Activated naive CD4-positive, alpha-beta T cell (primary cell): ENCODE results near the gene CCDC60.

Experiments
- DNase-seq, 4 experiments: peaks; one replicate each; lab custom pipeline; 2025; lab: John Stamatoyannopoulos, UW

The CCDC60 gene

DNA sequence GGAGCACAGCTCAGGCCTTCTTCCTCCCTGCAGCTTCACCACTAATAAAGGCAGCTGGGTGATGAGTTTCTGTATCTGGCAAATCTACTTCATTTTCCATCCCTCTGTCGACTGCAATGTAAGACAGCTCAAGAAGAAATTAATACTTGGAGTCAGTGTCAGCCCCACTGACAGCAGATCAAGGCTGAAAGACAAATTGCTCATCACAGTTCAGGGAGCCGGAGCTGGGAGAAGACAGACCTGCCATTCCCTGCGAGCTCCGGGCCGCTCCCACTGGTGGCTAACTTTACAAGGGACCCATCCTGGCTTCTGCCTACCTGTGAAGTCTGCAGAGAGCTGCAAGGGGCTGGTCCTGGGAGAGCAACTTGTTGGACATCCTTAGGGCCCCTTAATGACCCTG is 49.8 kb downstream of the CCDC60 start:
- DNase-seq, result no peak

DNA sequence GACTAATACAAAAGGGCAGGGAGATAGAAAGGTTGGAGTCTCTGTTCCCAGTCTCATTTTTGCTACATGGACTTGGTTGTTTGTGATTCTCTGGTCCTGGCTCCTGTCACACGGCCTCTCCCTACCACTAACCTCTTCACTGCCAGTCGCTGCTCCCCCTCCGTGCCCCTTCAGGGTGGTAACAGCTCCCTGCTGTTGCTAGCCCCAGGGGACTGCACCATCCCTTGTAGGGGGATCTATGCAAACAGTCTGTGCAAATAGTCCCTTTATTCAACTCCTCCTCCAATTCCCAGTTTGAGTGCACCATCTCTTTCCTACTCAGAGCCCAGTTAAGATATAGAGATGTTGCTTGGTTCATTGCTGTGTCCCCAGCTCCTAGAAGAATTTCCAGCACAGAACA is 51.1 kb downstream of the CCDC60 start:
- DNase-seq, result no peak

DNA sequence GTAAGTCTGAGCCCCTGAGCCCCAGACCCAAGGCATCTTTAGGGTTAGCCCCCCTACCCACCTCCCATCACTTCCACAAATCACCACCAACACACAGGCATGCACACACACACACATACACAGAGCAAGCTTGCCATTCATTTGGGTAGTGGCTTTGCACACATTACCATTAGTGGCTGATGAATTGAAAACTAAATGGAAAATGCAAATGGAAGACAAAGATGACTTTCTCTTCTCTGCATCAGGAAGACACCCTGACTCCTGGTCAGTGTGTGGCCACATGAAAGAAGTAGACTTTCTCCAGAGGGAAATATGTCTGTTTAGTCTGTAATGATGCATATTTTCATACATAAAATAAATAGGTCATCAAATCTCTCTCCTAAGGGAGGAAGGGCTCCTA is 55.2 kb downstream of the CCDC60 start:
- no peak for DNase-seq

DNA sequence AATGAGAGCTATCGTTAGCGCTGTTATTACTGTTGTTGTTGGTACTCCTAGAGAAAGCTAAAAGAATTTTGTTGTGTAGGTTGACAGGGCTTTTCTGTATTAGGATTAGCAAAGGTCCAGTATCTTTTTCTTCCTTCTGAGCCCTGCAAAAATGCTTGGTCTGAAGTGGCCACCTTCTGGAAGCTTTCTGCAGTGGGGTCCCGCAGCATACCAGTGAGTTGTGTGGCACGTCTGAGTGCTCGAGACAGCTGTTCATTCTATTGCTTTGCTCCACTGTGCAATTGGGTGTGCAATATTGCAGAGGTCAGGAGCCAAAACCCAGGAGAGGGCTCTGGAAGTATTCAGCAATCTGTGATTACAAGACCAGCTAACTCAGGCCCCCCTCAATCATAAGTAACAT is 57.1 kb downstream of the CCDC60 start:
- no peak for DNase-seq

DNA sequence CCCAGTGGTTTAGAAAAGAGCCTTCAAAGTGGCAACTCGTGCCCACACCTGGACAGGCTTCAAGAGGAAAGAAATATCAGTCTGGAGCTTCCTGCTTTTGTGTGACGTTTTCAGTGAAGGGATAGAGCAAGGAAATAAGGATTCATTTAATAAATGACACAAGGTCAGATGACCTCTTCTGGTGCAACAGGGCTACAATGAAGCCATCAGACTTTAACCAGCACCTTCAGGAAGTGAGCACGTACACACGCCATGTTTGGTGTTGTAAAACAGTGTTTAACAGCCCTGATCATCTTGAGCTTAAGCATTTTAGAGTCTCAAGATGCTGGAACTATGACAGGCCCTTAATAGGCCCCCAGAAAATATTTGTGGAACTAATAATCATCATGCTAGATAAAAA is 59.1 kb downstream of the CCDC60 start:
- DNase-seq, result no peak

DNA sequence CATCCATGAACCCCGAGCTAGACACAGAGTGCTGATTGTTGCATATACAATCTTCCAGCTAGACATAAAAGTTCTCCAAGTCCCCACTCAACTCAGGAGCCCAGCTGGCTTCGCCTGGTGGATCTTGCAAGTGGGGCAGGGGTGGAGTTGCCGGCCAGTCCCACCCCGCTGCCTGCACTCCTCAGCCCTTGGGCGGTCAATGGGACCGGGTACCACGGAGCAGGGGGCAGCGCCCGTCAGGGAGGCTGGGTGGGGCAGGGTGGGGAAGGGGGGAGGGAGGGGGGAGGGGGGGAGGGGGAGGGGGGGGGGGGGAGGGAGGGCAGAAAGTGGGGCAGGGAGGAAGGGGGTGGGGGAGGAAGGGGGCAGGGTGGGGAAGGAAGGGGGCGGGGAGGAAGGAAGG is 63.0 kb downstream of the CCDC60 start:
- no peak for DNase-seq

DNA sequence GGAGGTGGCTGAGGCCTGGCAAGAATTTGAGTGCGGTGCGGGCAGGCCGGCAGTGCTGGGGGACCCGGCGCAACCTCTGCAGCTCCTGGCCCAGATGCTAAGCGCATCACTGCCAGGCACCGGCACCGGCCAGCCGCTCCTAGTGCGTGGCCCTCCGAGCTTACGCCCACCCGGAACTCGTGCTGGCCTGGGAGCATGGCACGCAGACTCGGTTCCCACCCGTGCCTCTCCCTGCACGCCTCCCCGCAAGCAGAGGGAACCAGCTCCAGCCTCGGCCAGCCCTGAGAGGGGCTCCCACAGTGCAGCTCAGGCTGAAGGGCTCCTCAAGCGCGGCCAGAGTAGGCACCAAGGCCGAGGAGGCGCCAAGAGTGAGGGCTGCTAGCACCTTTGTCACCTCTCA is 63.7 kb downstream of the CCDC60 start:
- no peak for DNase-seq

DNA sequence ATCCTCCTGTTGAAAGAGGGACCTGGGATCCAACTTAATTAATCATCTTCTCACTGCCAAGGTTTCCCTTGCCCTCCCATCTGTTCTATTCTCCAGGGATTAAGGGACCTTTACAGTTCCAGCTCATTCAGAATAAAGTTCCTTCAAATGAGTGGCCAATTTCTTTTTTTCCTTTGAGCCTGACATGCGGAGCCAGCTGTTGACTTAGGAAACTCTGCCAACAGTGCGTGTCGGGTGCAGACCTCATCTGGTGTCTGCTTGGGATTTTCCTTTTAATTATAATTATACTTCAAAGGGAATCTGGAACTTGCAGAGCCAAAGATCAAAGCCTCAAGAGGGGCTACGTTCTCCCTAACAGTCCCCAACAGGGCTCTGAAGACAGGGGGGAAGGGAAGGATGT is 64.8 kb downstream of the CCDC60 start:
- no peak for DNase-seq

DNA sequence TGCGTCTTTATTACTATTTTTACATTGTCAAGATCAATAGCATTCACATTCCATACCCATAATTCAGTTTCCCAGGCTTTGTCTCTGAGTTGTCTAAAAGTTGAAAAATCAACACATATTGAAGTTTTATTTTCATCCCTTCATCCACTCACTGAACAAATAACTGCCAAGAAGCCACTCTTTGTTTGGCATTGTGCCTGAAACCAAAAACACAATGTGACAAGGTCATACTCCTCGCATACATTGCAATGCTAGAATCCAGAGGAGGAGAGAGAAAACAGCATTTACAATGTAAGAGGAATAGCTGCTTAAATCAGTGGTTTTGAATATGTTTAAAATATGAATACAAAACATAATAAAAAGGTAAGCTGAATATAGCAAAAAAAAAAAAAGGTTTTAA is 71.8 kb downstream of the CCDC60 start:
- DNase-seq, result no peak

DNA sequence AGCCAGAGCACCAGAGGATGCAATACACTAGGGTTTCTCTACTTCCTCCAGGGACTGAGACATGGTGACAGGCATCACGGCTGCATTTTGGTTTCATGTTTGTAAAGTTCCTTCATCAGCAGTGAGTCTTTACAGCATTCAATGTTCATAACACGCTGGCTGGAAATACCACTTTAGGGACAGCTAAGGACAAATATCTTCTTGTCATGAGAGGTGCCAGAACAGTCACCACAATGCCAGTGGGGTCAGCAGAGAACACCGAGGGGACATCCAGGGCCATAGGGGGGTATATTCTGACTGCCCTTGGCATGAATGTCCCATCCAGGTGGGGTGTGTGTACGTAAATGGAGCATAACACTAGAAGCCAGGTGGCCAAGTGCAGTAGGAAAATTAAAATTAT is 72.3 kb downstream of the CCDC60 start:
- DNase-seq, result no peak

DNA sequence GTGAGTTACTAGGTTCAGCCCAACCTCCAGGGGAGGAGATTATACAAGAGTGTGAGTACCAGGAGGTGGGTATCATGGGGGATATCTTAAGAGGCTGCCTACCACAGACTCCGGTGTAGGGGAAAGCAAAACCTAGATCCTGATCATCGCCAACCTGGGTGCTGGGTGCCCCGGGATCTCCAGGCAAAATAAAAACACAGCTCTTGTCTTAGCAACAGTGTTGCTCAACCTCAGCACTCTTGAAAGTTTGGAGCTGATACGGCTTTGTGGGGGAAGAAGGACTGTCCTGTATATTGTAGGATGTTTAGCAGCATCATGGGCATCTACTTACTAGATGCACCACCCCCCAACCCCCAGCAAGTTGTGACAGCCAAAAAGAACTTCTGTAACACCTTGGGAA is 74.5 kb downstream of the CCDC60 start:
- DNase-seq, result no peak

DNA sequence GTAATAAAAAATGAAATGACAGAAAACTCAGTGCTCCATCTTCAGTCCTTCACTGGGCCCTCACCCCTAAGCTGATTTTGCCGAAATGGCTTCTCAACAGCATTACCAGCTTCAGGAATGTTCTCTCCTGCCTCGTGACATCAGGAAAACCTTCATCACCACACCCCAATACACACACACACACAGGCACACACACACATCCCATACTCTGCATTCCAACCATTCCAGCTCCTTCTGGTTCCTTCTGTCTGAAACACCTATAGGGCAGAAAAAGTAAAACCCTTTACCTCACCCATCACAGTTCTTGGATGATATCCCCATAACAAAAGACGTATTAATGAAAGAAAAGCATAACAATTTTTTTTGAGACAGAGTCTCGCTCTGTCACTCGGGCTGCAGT is 75.9 kb downstream of the CCDC60 start:
- DNase-seq, result no peak

DNA sequence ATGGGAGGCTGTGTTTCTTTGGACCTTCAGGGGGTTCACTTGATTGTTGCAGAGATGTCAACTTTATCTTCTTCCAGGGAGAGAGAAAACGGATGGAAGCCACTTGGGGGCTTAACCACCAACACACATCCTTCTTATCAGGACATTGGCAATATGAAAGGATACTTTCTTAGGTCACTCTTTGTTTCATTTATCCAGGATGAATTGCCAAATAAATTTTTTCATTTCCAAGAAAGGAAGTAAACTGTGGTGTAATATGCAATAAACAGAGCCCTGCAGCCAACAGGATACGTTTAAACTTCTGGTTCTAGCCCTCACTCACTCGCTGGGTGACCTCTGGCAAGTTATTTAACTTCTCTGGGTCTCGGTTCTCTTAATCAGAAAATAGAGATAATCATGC is 77.8 kb downstream of the CCDC60 start:
- DNase-seq, result no peak

DNA sequence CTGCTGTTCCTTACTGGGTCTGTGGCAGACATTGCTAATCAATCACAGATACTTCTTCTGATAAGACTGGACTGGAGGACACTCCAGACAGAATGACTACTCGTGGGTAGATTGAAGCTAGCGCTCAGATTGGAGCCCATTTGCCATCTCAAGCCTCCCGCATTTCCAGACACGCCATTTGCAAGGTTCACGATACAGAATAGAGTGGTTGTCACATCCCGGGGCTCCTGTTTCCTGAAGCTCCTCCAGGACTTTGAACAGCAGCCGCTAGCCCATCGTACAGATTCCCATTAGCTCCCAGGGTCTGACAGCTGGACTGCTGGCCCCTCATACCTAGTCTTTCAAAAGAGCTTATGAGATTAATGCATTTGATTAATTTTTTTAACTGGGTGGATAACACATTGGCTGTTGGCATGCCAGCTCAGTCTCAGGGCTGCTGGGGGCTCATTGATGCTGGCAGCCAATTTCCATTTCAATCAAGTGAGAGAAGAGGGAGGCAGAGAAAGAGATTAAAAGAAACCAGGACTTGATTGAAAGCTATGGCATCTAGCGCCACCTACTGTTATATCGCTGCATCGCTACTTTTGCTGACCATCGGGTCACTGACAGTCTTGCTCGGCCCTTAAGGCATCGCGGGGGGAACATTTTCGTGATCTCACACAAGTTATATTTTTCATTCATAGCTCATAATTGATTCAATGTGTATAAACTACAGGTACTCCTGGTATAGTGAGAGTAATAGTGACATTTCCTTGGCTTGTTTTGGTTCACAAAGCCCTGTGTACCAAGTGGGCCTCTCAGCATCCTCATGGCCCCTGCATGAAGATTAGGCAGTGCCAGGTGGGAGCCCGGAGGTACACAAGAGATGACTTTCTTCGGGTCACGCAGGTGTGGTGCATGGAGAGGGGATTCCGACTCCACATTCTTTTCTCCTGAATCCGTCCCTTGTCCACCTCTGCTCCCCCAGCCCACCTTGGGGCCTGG is 78.6 kb downstream of the CCDC60 start:
- DNase-seq, result no peak

DNA sequence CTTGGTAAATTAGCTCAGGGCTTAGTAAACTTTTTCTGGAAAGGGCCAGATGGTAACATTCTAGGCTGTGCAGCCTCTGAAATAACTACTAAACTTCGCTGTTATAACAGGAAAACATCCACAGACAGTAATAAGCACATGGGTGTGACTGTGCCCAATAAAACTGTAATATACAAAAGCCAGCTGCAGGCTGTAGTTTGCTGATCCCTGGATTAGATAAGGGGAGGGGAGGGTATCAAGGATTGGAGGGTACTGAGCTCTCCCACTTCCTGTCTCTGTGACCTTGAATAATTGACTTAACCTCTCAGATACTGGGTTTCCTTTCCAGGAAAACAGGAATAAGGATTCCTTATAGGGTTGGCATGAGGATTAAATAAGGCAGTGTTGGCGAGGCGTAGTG is 81.2 kb downstream of the CCDC60 start:
- DNase-seq, result no peak

DNA sequence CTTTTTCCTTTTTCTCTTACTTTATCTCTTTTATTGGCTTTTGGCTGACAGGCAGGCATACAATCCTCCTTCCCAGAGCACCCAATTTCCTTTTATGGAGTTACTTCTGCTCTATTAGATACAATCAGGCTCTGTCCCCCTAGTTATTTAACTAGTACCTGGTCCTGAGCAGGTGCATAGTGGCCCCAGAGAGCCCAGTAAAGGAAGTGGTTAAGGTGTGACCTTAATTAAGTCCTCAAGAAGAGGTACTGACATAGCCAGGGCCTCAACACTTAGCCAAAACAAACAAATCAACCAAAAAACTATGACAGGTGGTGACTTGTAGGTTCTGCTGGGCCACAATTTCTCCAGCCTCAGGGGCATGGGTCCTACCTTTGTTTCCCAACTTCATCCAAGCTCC is 82.9 kb downstream of the CCDC60 start:
- DNase-seq, result no peak

DNA sequence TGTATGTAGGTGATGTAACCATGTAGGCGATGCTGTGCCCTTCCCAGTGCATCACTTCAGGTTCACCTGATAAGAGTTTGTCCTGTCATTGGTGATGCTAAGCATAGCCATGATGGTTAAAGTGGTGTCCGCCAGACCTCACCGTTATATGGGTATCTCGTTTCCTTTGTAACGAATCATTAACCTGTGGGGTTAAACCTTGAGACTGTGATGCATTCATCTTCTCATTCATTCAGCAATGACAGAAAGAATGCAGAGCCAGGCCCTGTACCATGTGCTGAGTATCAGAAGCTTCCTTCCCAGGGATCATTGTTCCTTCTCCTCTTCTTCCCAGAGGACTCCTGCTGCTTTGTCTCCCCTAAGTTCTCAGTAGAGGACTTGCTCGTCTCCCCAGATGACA is 84.9 kb downstream of the CCDC60 start:
- no peak for DNase-seq

DNA sequence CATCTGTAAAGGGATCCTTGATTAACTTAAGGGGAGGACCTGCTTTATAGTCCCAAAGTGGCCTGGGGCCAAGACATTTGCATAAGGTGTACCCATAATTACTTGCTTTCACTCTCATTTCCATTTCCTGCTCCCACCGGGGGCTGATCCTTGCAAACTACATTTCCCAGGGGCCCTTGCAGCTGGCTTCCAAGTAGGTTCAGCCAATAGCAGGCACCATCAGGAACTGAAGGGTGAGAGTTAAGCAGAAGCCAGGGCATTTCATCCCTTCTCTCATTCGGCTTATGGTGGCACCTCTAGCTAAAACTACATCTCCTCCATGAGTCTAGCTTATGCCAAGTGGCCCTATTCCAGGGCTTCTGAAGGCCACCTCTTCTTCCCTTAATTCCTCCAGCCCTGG is 88.8 kb downstream of the CCDC60 start:
- DNase-seq, result no peak

DNA sequence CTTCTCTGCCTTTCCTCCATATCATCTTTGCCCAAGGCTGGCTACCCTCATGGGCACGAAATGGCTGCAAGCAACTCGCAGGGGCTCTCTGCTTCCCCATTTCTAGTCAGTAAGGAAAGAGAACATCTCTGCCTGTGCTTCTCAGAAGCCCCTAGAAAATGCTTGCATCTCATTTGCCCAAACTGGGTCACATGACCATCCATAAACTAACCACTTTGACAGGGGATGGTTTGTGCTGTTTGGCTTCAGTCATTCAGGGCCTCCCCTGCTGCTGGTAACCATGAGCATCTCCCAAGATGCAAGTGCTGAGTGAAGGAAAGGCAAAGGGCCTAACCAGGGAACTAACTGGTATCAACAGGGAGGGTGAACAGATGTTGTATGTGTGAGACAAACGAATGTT is 91.1 kb downstream of the CCDC60 start:
- DNase-seq, result no peak

DNA sequence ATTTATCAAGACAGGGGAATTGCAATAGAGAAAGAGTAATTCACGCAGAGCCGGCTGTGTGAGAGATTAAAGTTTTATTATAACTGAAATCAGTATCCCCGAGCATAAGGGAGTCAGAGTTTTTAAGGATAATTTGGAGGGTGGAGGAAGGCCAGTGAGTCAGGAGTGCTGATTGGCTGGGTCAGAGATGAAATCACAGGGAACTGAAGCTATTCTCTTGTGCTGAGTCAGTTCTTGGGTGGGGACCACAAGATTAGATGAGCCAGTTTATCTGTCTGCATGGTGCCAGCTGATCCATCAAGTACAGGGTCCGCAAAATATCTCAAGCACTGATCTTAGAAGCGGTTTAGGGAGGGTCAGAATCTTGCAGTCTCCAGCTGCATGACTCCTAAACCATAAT is 96.6 kb downstream of the CCDC60 start:
- no peak for DNase-seq

DNA sequence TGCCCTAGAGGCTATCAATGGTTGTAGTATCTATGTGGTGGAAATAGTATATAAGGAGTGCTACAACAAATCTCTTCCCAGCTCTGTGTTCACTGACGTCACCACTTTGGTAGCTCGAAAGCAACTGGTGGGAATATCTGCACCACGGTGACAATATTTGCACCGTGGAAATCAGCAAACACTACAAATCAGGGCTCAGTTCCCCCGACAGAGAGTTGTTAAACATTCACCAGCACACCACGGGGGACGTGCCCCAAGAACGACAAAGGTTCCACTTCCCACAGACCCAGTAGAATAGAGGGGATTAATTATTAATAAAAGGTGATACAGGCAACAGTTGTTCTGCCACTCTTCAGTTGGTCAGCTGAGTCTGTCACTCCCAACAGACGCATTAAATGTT is 98.4 kb downstream of the CCDC60 start:
- no peak for DNase-seq

DNA sequence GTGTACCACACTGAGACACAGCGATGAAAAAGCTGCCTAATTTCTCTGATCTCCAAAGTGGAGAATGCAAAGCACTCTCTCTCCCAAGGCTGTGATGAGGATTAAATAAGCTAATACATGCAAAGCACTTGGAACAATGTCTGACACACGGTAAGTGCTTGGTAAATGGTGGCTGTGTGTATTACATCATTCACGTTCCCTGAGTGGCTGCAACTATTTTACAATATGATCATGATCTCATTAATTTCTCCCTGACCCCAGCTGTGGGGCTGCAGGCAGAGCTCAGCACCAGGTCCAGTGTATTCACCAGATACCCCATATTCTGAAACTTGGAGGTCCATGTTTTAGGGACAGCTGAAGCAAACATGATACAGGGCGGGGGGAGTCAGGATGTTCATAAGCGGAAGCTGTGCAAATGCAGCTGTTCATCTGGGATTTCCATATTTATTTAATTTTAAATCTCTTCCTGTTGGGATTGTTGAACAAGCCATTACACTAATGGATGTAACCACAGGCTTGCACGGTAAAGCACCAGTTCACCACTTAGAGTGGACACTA is 106.4 kb downstream of the CCDC60 start:
- no peak for DNase-seq

DNA sequence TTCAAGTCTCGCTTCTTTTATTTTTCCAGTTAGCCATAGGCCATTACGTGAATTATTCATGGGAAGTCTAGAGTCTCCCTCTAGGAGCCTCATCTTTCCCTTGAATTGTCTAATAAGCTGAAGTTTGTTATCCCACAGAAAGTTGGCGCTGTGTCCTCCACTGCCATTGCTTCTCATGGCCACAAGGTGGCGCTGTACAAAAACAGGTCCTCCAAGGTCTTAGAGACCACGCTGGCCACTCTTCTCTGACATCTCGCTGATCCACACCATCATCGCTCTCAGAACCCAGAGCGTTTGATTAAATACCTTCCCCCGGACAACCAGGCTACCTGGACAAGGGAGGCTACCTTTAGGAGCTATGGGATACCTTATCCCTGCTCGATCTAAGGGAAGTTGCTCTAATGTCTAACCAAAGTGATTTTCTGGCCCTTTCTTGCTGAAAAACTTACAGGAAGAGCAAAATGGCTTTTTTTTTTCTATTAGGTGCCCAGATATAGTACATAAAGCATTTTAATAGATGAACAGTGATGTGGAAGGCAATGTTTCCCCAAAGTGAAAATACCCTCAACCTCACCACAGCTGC is 110.0 kb downstream of the CCDC60 start:
- DNase-seq, result no peak
